Karpas-422 (cell line): ENCODE data around the gene ISG15. TPM values are rescaled to one million over a fixed set of nuclear protein-coding genes. Genes with fewer than 3 reads are reported as not detected.

Experiments
- DNase-seq: peaks from one replicate; pipeline ENCODE4 v3.0.0-alpha.2; 2015
- H2AFZ ChIP-seq: fragments of 200-600 bp; sonication (generic); 2 replicates; pipeline ENCODE4 v1.6.1; 2014; ENCODE audit warnings: antibody characterized with exemption, low read length, mixed read lengths
- H3K27ac ChIP-seq: fragments of 200-600 bp; sonication (generic); 2 replicates; pipeline ENCODE4 v1.5.1; 2014; ENCODE audit warnings: mild to moderate bottlenecking, low read length, moderate library complexity
- H3K27me3 ChIP-seq: fragments of 200-600 bp; sonication (generic); 2 replicates; pipeline ENCODE4 v1.6.1; 2014; ENCODE audit warnings: low read length, mixed read lengths
- H3K36me3 ChIP-seq: fragments of 200-600 bp; sonication (generic); 2 replicates; pipeline ENCODE4 v1.6.1; 2014; ENCODE audit warnings: low read length, mixed read lengths; ENCODE audit not compliant: insufficient read depth
- H3K4me1 ChIP-seq: fragments of 200-600 bp; sonication (generic); 2 replicates; pipeline ENCODE4 v1.6.1; 2014; ENCODE audit warnings: mild to moderate bottlenecking, low read length, mixed read lengths
- H3K4me2 ChIP-seq: fragments of 200-600 bp; sonication (generic); 2 replicates; pipeline ENCODE4 v1.6.1; 2014; ENCODE audit warnings: low read length, low read depth, mild to moderate bottlenecking; ENCODE audit not compliant: poor library complexity, severe bottlenecking
- H3K4me3 ChIP-seq: fragments of 200-600 bp; sonication (generic); 2 replicates; pipeline ENCODE4 v1.5.1; 2014; ENCODE audit warnings: mild to moderate bottlenecking, antibody characterized with exemption, low read length, mixed read lengths
- H3K79me2 ChIP-seq: fragments of 200-600 bp; sonication (generic); 2 replicates; pipeline ENCODE4 v1.6.1; 2014; ENCODE audit warnings: mild to moderate bottlenecking, low read length, mixed read lengths
- H3K9ac ChIP-seq: fragments of 200-600 bp; sonication (generic); 2 replicates; pipeline ENCODE4 v1.6.0; 2014; ENCODE audit warnings: low read length
- H3K9me2 ChIP-seq: fragments of 200-600 bp; sonication (generic), shearing (Covaris generic); replicated peaks from 2 replicates; pipeline ENCODE4 v1.6.0; 2014; ENCODE audit warnings: mild to moderate bottlenecking, low read length, moderate library complexity; ENCODE audit not compliant: insufficient read depth
- H3K9me3 ChIP-seq: fragments of 300-700, 200-600 bp; sonication (generic); 2 replicates; pipeline ENCODE4 v1.6.1; 2014; ENCODE audit warnings: low read length, mixed read lengths
- H4K20me1 ChIP-seq: fragments of 200-600 bp; sonication (generic); 2 replicates; pipeline ENCODE4 v1.6.1; 2014; ENCODE audit warnings: mild to moderate bottlenecking, antibody characterized with exemption, low read length, low read depth; ENCODE audit not compliant: insufficient read depth
- total RNA-seq: library from RNA; depleted of rRNA; stranded (reverse); fragments of >200 nt; shearing (Covaris generic); gene quantifications from 2 replicates; pipeline ENCODE4 v1.2.3, GENCODE V29; 2014; ENCODE audit warnings: low replicate concordance

ISG15 gene
- total RNA-seq, 1 experiment from 2014 or later: 102 TPM

GRCh38 chr1:1038694-1039093, 25.4 kb downstream of the ISG15 start:
- H3K9me2 ChIP-seq: no peaks in the 10 kb centered on the region
- H3K79me2 ChIP-seq: no peaks in the 10 kb centered on the region
- H4K20me1 ChIP-seq: peaks cover 39% of the 10 kb centered on the region; the same call in 1 of the 2 replicates
- no peak overlapping the region for H2AFZ ChIP-seq
- peaks cover 5% of the 10 kb centered on the region for H3K4me1 ChIP-seq
- H3K9me3 ChIP-seq: no peaks in the 10 kb centered on the region
- H3K4me3 ChIP-seq: no peak overlapping the region
- no peak overlapping the region for H3K4me2 ChIP-seq
- no peak overlapping the region for H3K27ac ChIP-seq
- no peaks in the 10 kb centered on the region for H3K36me3 ChIP-seq
- DNase-seq: no peak
- H3K9ac ChIP-seq: no peak overlapping the region
- no peaks in the 10 kb centered on the region for H3K27me3 ChIP-seq

- peaks cover 5% of the 10 kb centered on the region for H3K4me1 ChIP-seq
- H3K9me2 ChIP-seq: no peaks in the 10 kb centered on the region
- no peaks in the 10 kb centered on the region for H3K27me3 ChIP-seq
- H3K9ac ChIP-seq: no peak overlapping the region
- no peak overlapping the region for H3K4me3 ChIP-seq
- no peak overlapping the region for H3K27ac ChIP-seq
- H3K9me3 ChIP-seq: no peaks in the 10 kb centered on the region
- DNase-seq: no peak
- H2AFZ ChIP-seq: no peak overlapping the region
- no peaks in the 10 kb centered on the region for H3K36me3 ChIP-seq
- no peaks in the 10 kb centered on the region for H3K79me2 ChIP-seq
- H3K4me2 ChIP-seq: no peak overlapping the region
- peaks cover 39% of the 10 kb centered on the region; the same call in 1 of the 2 replicates for H4K20me1 ChIP-seq
Observed at GRCh38 chr1:1039145-1039910, 26.0 kb downstream of the ISG15 start.

- H3K9ac ChIP-seq: no peak overlapping the region
- no peaks in the 10 kb centered on the region for H3K9me3 ChIP-seq
- peaks cover 5% of the 10 kb centered on the region for H3K4me1 ChIP-seq
- H3K36me3 ChIP-seq: no peaks in the 10 kb centered on the region
- no peaks in the 10 kb centered on the region for H3K79me2 ChIP-seq
- H4K20me1 ChIP-seq: peaks cover 39% of the 10 kb centered on the region; the same call in 1 of the 2 replicates
- DNase-seq: peak; percentile 92
- no peak overlapping the region for H3K4me2 ChIP-seq
- H3K27me3 ChIP-seq: no peaks in the 10 kb centered on the region
- H2AFZ ChIP-seq: no peak overlapping the region
- no peaks in the 10 kb centered on the region for H3K9me2 ChIP-seq
- H3K27ac ChIP-seq: no peak overlapping the region
- H3K4me3 ChIP-seq: no peak overlapping the region
Observed at GRCh38 chr1:1040004-1040991, 27.0 kb downstream of the ISG15 start.

GRCh38 chr1:1041092-1041523, 27.8 kb downstream of the ISG15 start:
- Histone ChIP-seq H3K9me2 (no peaks in the 10 kb centered on the region), H4K20me1 (peaks cover 36% of the 10 kb centered on the region; the same call in 1 of the 2 replicates), H3K4me2 (no peak overlapping the region), H3K4me3 (no peak overlapping the region), H3K27ac (no peak overlapping the region), H3K9ac (no peak overlapping the region), H3K27me3 (no peaks in the 10 kb centered on the region), H3K79me2 (no peaks in the 10 kb centered on the region), H3K36me3 (no peaks in the 10 kb centered on the region), H2AFZ (no peak overlapping the region), H3K9me3 (no peaks in the 10 kb centered on the region), H3K4me1 (peaks cover 5% of the 10 kb centered on the region)
- no peak for DNase-seq

DNA sequence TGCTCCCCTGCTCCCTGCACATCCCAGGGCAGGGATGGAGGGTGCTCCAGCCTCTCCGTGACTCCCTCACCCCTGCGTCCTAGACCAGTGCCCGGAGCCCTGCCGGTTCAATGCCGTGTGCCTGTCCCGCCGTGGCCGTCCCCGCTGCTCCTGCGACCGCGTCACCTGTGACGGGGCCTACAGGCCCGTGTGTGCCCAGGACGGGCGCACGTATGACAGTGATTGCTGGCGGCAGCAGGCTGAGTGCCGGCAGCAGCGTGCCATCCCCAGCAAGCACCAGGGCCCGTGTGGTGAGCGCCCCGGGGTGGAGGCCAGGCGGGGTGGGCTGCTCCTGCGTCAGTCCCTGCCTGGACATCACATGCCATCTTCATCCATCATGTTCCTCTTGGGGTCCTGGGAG, 28.6 kb downstream of the ISG15 start:
- H3K4me2 ChIP-seq: no peak overlapping the region
- H3K27ac ChIP-seq: no peak overlapping the region
- no peaks in the 10 kb centered on the region for H3K9me3 ChIP-seq
- no peak overlapping the region for H2AFZ ChIP-seq
- peaks cover 30% of the 10 kb centered on the region; the same call in 1 of the 2 replicates for H4K20me1 ChIP-seq
- H3K9ac ChIP-seq: no peak overlapping the region
- H3K36me3 ChIP-seq: no peaks in the 10 kb centered on the region
- no peaks in the 10 kb centered on the region for H3K79me2 ChIP-seq
- no peak for DNase-seq
- H3K4me3 ChIP-seq: no peak overlapping the region
- H3K27me3 ChIP-seq: no peaks in the 10 kb centered on the region
- H3K9me2 ChIP-seq: no peaks in the 10 kb centered on the region
- peaks cover 5% of the 10 kb centered on the region for H3K4me1 ChIP-seq

GRCh38 chr1:1042835-1043234, 29.5 kb downstream of the ISG15 start:
- H3K27ac ChIP-seq: no peak overlapping the region
- no peak for DNase-seq
- H2AFZ ChIP-seq: no peak overlapping the region
- no peak overlapping the region for H3K9ac ChIP-seq
- H3K4me1 ChIP-seq: peaks cover 5% of the 10 kb centered on the region
- H4K20me1 ChIP-seq: peaks cover 20% of the 10 kb centered on the region; the same call in 1 of the 2 replicates
- H3K27me3 ChIP-seq: no peaks in the 10 kb centered on the region
- H3K4me3 ChIP-seq: no peak overlapping the region
- H3K36me3 ChIP-seq: no peaks in the 10 kb centered on the region
- H3K4me2 ChIP-seq: no peak overlapping the region
- no peaks in the 10 kb centered on the region for H3K9me2 ChIP-seq
- no peaks in the 10 kb centered on the region for H3K79me2 ChIP-seq
- no peaks in the 10 kb centered on the region for H3K9me3 ChIP-seq

GRCh38 chr1:1043411-1043810, 30.1 kb downstream of the ISG15 start:
- peaks cover 5% of the 10 kb centered on the region for H3K4me1 ChIP-seq
- H3K4me3 ChIP-seq: no peak overlapping the region
- H2AFZ ChIP-seq: no peak overlapping the region
- H3K27me3 ChIP-seq: no peaks in the 10 kb centered on the region
- H3K27ac ChIP-seq: no peak overlapping the region
- H3K9me2 ChIP-seq: no peaks in the 10 kb centered on the region
- no peak for DNase-seq
- H3K9ac ChIP-seq: no peak overlapping the region
- H3K36me3 ChIP-seq: no peaks in the 10 kb centered on the region
- H3K79me2 ChIP-seq: no peaks in the 10 kb centered on the region
- no peak overlapping the region for H3K4me2 ChIP-seq
- peaks cover 15% of the 10 kb centered on the region; the same call in 1 of the 2 replicates for H4K20me1 ChIP-seq
- no peaks in the 10 kb centered on the region for H3K9me3 ChIP-seq

GRCh38 chr1:1043921-1044320, 30.6 kb downstream of the ISG15 start:
- no peak overlapping the region for H3K27ac ChIP-seq

More at GRCh38 chr1:1043921-1044320, 30.6 kb downstream of the ISG15 start:
- no peak overlapping the region for H2AFZ ChIP-seq
- no peak for DNase-seq
- H3K36me3 ChIP-seq: no peaks in the 10 kb centered on the region
- H3K27me3 ChIP-seq: no peaks in the 10 kb centered on the region
- no peak overlapping the region for H3K4me2 ChIP-seq
- H3K9ac ChIP-seq: no peak overlapping the region
- no peaks in the 10 kb centered on the region for H3K9me2 ChIP-seq
- H3K9me3 ChIP-seq: no peaks in the 10 kb centered on the region
- peaks cover 11% of the 10 kb centered on the region; the same call in 1 of the 2 replicates for H4K20me1 ChIP-seq
- H3K79me2 ChIP-seq: no peaks in the 10 kb centered on the region
- no peak overlapping the region for H3K4me3 ChIP-seq
- peaks cover 5% of the 10 kb centered on the region for H3K4me1 ChIP-seq
